SK-N-SH (cell line): ENCODE measurements around the gene TRIP13. TPM values are rescaled to one million over a fixed set of nuclear protein-coding genes. Genes with fewer than 3 reads are reported as not detected.

Source experiments
- CTCF ChIA-PET: fragments of 300-600, 350-600 bp; formaldehyde crosslinking; extraction: SDS; loops from one replicate; lab custom pipeline; 2021; lab: Yijun Ruan, JAX
- POLR2A ChIA-PET: fragments of 350-600 bp; sonication (Branson Sonifier 250); formaldehyde crosslinking; extraction: SDS; loops from one replicate; lab custom pipeline; 2020; ENCODE audit warnings: antibody characterized with exemption, inconsistent platforms; lab: Yijun Ruan, JAX
- DNase-seq: peaks from one replicate; pipeline ENCODE4 v3.0.0; 2012
- H2AFZ ChIP-seq: fragments of 200-600 bp; sonication (generic); 2 replicates; pipeline ENCODE4 v1.8.1; 2016; ENCODE audit warnings: antibody characterized with exemption, mild to moderate bottlenecking, low read depth
- H3F3A ChIP-seq: fragments of 200-600 bp; sonication (generic); replicated peaks from 2 replicates; pipeline ENCODE3; 2016; ENCODE audit warnings: antibody characterized with exemption, mild to moderate bottlenecking; ENCODE audit not compliant: insufficient read depth
- H3K27ac ChIP-seq, 2 experiments: fragments of 200-500 bp in 1 of 2; fragments of 200-600 bp in 1 of 2; sonication (Bioruptor generic) in 1 of 2; sonication (generic), shearing (Covaris generic) in 1 of 2; 2 replicates each; pipeline versions ENCODE4 v1.5.1 to v1.6.1; 2014 to 2016; ENCODE audit warnings: low read depth in 2 of 2, inconsistent platforms in 1 of 2, low read length in 1 of 2, mild to moderate bottlenecking in 1 of 2, mixed read lengths in 1 of 2
- H3K27me3 ChIP-seq: fragments of 200-600 bp; sonication (generic), shearing (Covaris generic); 2 replicates; pipeline ENCODE4 v1.6.1; 2016; ENCODE audit warnings: mixed run types; ENCODE audit not compliant: insufficient read depth
- H3K36me3 ChIP-seq, 2 experiments: fragments of 200-500 bp in 1 of 2; fragments of 200-600 bp in 1 of 2; sonication (Bioruptor generic) in 1 of 2; sonication (generic) in 1 of 2; replicated peaks in 1 of 2; 2 replicates each; pipeline versions ENCODE3 to v1.5.1; 2014 to 2016; ENCODE audit warnings: low read length in 1 of 2, mild to moderate bottlenecking in 1 of 2; ENCODE audit not compliant: insufficient read depth in 2 of 2, control insufficient read depth in 1 of 2
- H3K4me1 ChIP-seq, 2 experiments: fragments of 200-500 bp in 1 of 2; fragments of 200-600 bp in 1 of 2; sonication (Bioruptor generic) in 1 of 2; sonication (generic), shearing (Covaris generic) in 1 of 2; 2 replicates each; pipeline versions ENCODE4 v1.5.1 to v1.6.1; 2014 to 2016; ENCODE audit warnings: low read depth in 1 of 2, low read length in 1 of 2, mixed run types in 1 of 2; ENCODE audit not compliant: insufficient read depth in 2 of 2, control insufficient read depth in 1 of 2
- H3K4me2 ChIP-seq: fragments of 200-600 bp; sonication (generic), shearing (Covaris generic); 2 replicates; pipeline ENCODE4 v1.6.1; 2017; ENCODE audit warnings: mixed run types
- H3K4me3 ChIP-seq, 2 experiments: fragments of 200-500 bp in 1 of 2; fragments of 200-600 bp in 1 of 2; sonication (Bioruptor generic) in 1 of 2; sonication (generic), shearing (Covaris generic) in 1 of 2; 2 replicates each; pipeline versions ENCODE4 v1.5.1 to v1.8.1; 2014 to 2016; ENCODE audit warnings: low read depth in 2 of 2, inconsistent platforms in 1 of 2, low read length in 1 of 2, mild to moderate bottlenecking in 1 of 2, mixed read lengths in 1 of 2, moderate library complexity in 1 of 2
- H3K79me2 ChIP-seq: fragments of 200-600 bp; sonication (generic); 2 replicates; pipeline ENCODE4 v1.8.1; 2017; ENCODE audit warnings: mild to moderate bottlenecking; ENCODE audit not compliant: insufficient read depth
- H3K9ac ChIP-seq: fragments of 200-600 bp; sonication (generic); 2 replicates; pipeline ENCODE4 v1.6.1; 2017; ENCODE audit warnings: mixed run types
- H3K9me2 ChIP-seq: fragments of 200-600 bp; sonication (generic); 2 replicates; pipeline ENCODE4 v1.6.1; 2017; ENCODE audit warnings: mixed run types
- H3K9me3 ChIP-seq: fragments of 200-600 bp; sonication (generic); 2 replicates; pipeline ENCODE4 v1.6.1; 2017; ENCODE audit warnings: mixed run types, mild to moderate bottlenecking, moderate library complexity
- H4K20me1 ChIP-seq: fragments of 200-600 bp; sonication (generic); 2 replicates; pipeline ENCODE4 v1.6.1; 2017; ENCODE audit warnings: mild to moderate bottlenecking, mixed run types; ENCODE audit not compliant: insufficient read depth
- CHD2 ChIP-seq: fragments of 150-350 bp; IDR thresholded peaks from 2 replicates; pipeline ENCODE4 v1.6.1; 2018; ENCODE audit warnings: low read length; ENCODE audit not compliant: partially characterized antibody
- EZH2phosphoT487 ChIP-seq: fragments of 200-600 bp; sonication (generic); IDR thresholded peaks from 2 replicates; pipeline ENCODE4 v1.6.1; 2017; ENCODE audit warnings: low read depth, mixed run types, mild to moderate bottlenecking, antibody characterized with exemption, moderate library complexity, borderline replicate concordance
- FOSL2 ChIP-seq: IDR thresholded peaks from 2 replicates; pipeline ENCODE4 v1.4.0; 2012; ENCODE audit warnings: low read depth, mild to moderate bottlenecking, moderate library complexity, borderline replicate concordance
- MEF2A ChIP-seq: IDR thresholded peaks from 2 replicates; pipeline ENCODE4 v1.4.0; 2012; ENCODE audit warnings: low read depth, borderline replicate concordance
- NFIC ChIP-seq: IDR thresholded peaks from 2 replicates; pipeline ENCODE4 v1.4.0; 2012; ENCODE audit warnings: borderline replicate concordance
- PBX3 ChIP-seq: IDR thresholded peaks from 2 replicates; pipeline ENCODE4; 2012
- POLR2AphosphoS5 ChIP-seq: IDR thresholded peaks from 2 replicates; pipeline ENCODE4 v1.6.1; 2012; ENCODE audit warnings: low read depth, low read length
- RCOR1 ChIP-seq: fragments of 150-350 bp; IDR thresholded peaks from 2 replicates; pipeline ENCODE4 v1.6.1; 2017; ENCODE audit warnings: antibody characterized with exemption, low read length
- RFX5 ChIP-seq: IDR thresholded peaks from 2 replicates; pipeline ENCODE4 v1.6.1; 2012; ENCODE audit warnings: mild to moderate bottlenecking, improper control_type of control experiment, low read length
- SIN3A ChIP-seq: IDR thresholded peaks from 2 replicates; pipeline ENCODE4 v1.6.1; 2012; ENCODE audit warnings: low read depth, mild to moderate bottlenecking, low read length, moderate library complexity, borderline replicate concordance
- USF2 ChIP-seq: fragments of 150-350 bp; IDR thresholded peaks from 2 replicates; pipeline ENCODE4 v1.6.1; 2017; ENCODE audit warnings: antibody characterized with exemption, low read length, low read depth, borderline replicate concordance
- ZBTB33 ChIP-seq: IDR thresholded peaks from 2 replicates; pipeline ENCODE4 v1.4.0; 2012; ENCODE audit warnings: low read depth, borderline replicate concordance
- WGBS: methylation state at CpG from one replicate; pipeline ENCODE4 v1.1.6; 2017; ENCODE audit warnings: low lambda C conversion rate; 5-methylcytosine and 5-hydroxymethylcytosine counted together
- polyA plus RNA-seq, 3 experiments: library from polyadenylated mRNA; depleted of rRNA; stranded (reverse); fragments of >200 nt; gene quantifications; 2 replicates each; pipeline ENCODE4 v1.2.3, GENCODE V29; 2012
- TF ChIP-seq, protein P1 (sequence below): fragments of 200-600 bp; sonication (generic); IDR thresholded peaks from 2 replicates; pipeline ENCODE4 v1.6.1; 2017; ENCODE audit warnings: antibody characterized with exemption, mild to moderate bottlenecking, moderate library complexity

Gene TRIP13
- polyA plus RNA-seq, 1 of the 3 experiments (the other 2 are of a cell fraction), result 24.1 TPM

- Histone ChIP-seq H3K79me2 (peaks cover 56% of the 10 kb centered on the region), H2AFZ (no peak overlapping the region), H3K36me3 (peaks cover 40 to 63% of the 10 kb centered on the region in 2 experiments), H3K9ac (no peak overlapping the region), H3K27ac (no peak overlapping the region), H3F3A (peaks cover 5% of the 10 kb centered on the region), H3K9me3 (no peaks in the 10 kb centered on the region), H3K4me3 (no peak overlapping the region), H3K9me2 (no peaks in the 10 kb centered on the region), H3K4me2 (no peak overlapping the region), H3K4me1 (no peaks in the 10 kb centered on the region)
- WGBS, result 94% methylated on average over 12 of the region's 12 CpGs
- CTCF ChIA-PET, result interaction anchor here (1.0 kb wide), 1 partner anchor 210 kb away, joined by 3 read pairs; no protein-coding TSS in a partner anchor
- POLR2A ChIA-PET, result interaction anchor here (0.6 kb wide), 1 partner anchor 11 kb away, joined by 3 read pairs; the partner anchor contains the start of genes BRD9 and TRIP13
- no peak for DNase-seq
- TF ChIP-seq SIN3A (no peak), ZBTB33 (no peak), POLR2AphosphoS5 (no peak), RFX5 (no peak), USF2 (no peak), MEF2A (no peak), RCOR1 (no peak)
- TF ChIP-seq, all 33 proteins: peak for 0
- no peaks in the 10 kb centered on the region for H3K27me3 ChIP-seq
- H4K20me1 ChIP-seq, result peaks cover 30% of the 10 kb centered on the region; the same call in 1 of the 2 replicates
Observed at GRCh38 chr5:881551-881935, 11.1 kb upstream of the TRIP13 start.

DNA sequence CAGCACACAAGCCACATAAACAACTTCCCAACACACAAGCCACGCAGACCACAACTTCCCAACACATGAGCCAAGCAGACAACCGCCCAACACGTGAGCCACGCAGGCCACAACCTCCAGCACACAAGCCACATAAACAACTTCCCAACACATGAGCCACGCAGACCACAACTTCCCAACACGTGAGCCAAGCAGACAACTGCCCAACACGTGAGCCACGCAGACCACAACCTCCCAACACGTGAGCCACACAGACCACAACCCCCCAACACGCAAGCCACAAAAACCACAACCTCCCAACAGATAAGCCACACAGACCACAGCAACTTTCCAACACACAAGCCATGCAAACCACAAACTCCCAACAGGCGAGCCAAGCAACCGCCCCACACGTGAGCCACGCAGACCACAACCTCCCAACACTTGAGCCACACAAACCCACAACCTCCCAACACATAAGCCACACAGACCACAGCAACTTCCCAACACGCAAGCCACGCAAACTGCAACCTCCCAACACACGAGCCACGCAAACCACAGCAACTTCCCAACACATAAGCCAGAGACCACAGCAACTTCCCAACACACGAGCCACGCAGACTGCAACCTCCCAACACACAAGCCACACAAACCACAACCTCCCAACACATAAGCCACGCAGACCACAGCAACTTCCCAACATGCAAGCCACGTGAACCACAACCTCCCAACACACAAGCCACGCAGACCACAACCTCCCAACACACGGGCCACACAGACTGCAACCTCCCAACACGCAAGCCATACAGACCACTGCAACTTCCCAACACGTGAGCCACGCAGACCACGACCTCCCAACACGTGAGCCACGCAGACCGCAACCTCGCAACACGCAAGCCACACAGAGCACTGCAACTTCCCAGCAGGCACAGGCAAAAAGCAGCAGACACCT, 10.2 kb upstream of the TRIP13 start:
- Histone ChIP-seq H3K9me3 (no peaks in the 10 kb centered on the region), H3K27ac (no peak overlapping the region), H4K20me1 (peaks cover 30% of the 10 kb centered on the region; the same call in 1 of the 2 replicates), H2AFZ (no peak overlapping the region), H3K4me3 (no peak overlapping the region), H3K9ac (no peak overlapping the region), H3K27me3 (no peaks in the 10 kb centered on the region), H3K4me1 (no peaks in the 10 kb centered on the region), H3K4me2 (no peak overlapping the region), H3K36me3 (peaks cover 47 to 63% of the 10 kb centered on the region in 2 experiments), H3K9me2 (no peaks in the 10 kb centered on the region), H3K79me2 (peaks cover 66% of the 10 kb centered on the region), H3F3A (peaks cover 5% of the 10 kb centered on the region)
- DNase-seq, result no peak
- 96% methylated on average over 33 of the region's 33 CpGs for WGBS
- no peak for TF ChIP-seq CHD2
- TF ChIP-seq ZBTB33, result no peak
- TF ChIP-seq NFIC, result no peak
- TF ChIP-seq, protein P1, sequence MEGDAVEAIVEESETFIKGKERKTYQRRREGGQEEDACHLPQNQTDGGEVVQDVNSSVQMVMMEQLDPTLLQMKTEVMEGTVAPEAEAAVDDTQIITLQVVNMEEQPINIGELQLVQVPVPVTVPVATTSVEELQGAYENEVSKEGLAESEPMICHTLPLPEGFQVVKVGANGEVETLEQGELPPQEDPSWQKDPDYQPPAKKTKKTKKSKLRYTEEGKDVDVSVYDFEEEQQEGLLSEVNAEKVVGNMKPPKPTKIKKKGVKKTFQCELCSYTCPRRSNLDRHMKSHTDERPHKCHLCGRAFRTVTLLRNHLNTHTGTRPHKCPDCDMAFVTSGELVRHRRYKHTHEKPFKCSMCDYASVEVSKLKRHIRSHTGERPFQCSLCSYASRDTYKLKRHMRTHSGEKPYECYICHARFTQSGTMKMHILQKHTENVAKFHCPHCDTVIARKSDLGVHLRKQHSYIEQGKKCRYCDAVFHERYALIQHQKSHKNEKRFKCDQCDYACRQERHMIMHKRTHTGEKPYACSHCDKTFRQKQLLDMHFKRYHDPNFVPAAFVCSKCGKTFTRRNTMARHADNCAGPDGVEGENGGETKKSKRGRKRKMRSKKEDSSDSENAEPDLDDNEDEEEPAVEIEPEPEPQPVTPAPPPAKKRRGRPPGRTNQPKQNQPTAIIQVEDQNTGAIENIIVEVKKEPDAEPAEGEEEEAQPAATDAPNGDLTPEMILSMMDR, result no peak
- no peak for TF ChIP-seq FOSL2
- TF ChIP-seq USF2, result no peak
- TF ChIP-seq PBX3, result no peak
- no peak for TF ChIP-seq EZH2phosphoT487
- ChIA-PET CTCF (interaction anchor here (1.0 kb wide), 1 partner anchor 211 kb away, joined by 3 read pairs; no protein-coding TSS in a partner anchor), POLR2A (no interaction called here)
